H1 (cell line): Measurements from ENCODE around the gene FRMD6. TPM values are rescaled to one million over a fixed set of nuclear protein-coding genes. Genes with fewer than 3 reads are reported as not detected.
A peak's percentile ranks its signal among the peaks of the same experiment; 100 is the strongest.

Experiments used
- CTCF ChIA-PET: fragments of 300-600 bp; sonication (Branson Sonifier 250); formaldehyde crosslinking; loops from one replicate; lab custom pipeline; 2021; ENCODE audit not compliant: partially characterized antibody; lab: Charles Lee
- POLR2A ChIA-PET: fragments of 300-600 bp; sonication (Branson Sonifier 250); formaldehyde crosslinking; loops from one replicate; lab custom pipeline; 2021; ENCODE audit warnings: inconsistent platforms; ENCODE audit not compliant: partially characterized antibody; lab: Charles Lee
- DNase-seq, 2 experiments: peaks; one replicate each; pipeline versions ENCODE4 v3.0.0 to v3.0.0-alpha.2; 2010 to 2022; ENCODE audit warnings: low spot score in 2 of 2, low read depth in 1 of 2, mixed read lengths in 1 of 2
- FAIRE-seq: peaks from 2 replicates; lab custom pipeline; 2011; peaks lifted over from hg19 to GRCh38; lab: Jason Lieb, UNC
- H2AFZ ChIP-seq: 2 replicates; pipeline ENCODE4 v1.8.1; 2012; ENCODE audit warnings: low read length, inconsistent platforms
- H2AK5ac ChIP-seq: 2 replicates; pipeline ENCODE4 v1.6.1; 2013; ENCODE audit warnings: low read depth, low read length
- H2BK120ac ChIP-seq: replicated peaks from 2 replicates; pipeline ENCODE3; 2013; ENCODE audit warnings: low read depth, low read length, inconsistent platforms
- H2BK12ac ChIP-seq: 2 replicates; pipeline ENCODE4 v1.6.1; 2013; ENCODE audit warnings: low read depth, low read length
- H2BK15ac ChIP-seq: 2 replicates; pipeline ENCODE4 v1.6.1; 2013; ENCODE audit warnings: low read length
- H2BK20ac ChIP-seq: 2 replicates; pipeline ENCODE4 v1.6.1; 2013; ENCODE audit warnings: low read length
- H2BK5ac ChIP-seq: 2 replicates; pipeline ENCODE4 v1.6.1; 2013; ENCODE audit warnings: low read depth, low read length
- H3K14ac ChIP-seq: 2 replicates; pipeline ENCODE4 v1.6.1; 2013; ENCODE audit warnings: inconsistent platforms; ENCODE audit not compliant: insufficient read length
- H3K18ac ChIP-seq: 2 replicates; pipeline ENCODE4 v1.6.1; 2013; ENCODE audit warnings: low read length; ENCODE audit errors: extremely low read depth
- H3K23ac ChIP-seq: 2 replicates; pipeline ENCODE4 v1.6.1; 2013; ENCODE audit warnings: inconsistent platforms; ENCODE audit not compliant: insufficient read length
- H3K23me2 ChIP-seq: 2 replicates; pipeline ENCODE4 v1.6.1; 2013; ENCODE audit warnings: low read depth, low read length
- H3K27ac ChIP-seq: 2 replicates; pipeline ENCODE4 v1.6.1; 2011; ENCODE audit warnings: low read depth, low read length, inconsistent platforms
- H3K27me3 ChIP-seq, 4 experiments: replicated peaks in 1 of 4; 1 replicate in 1 of 4; 2 replicates in 3 of 4; pipeline versions ENCODE4 v1.6.1 to v1.8.1; 2011 to 2013; ENCODE audit warnings: low read length in 3 of 4, mild to moderate bottlenecking in 3 of 4, inconsistent platforms in 2 of 4, mixed read lengths in 2 of 4, moderate library complexity in 1 of 4; ENCODE audit not compliant: control insufficient read depth in 3 of 4, insufficient read depth in 3 of 4; ENCODE audit errors: extremely low read depth in 1 of 4
- H3K36me3 ChIP-seq, 4 experiments: 2 replicates each; pipeline versions ENCODE4 v1.6.1 to v1.8.1; 2011 to 2013; ENCODE audit warnings: mild to moderate bottlenecking in 4 of 4, low read length in 3 of 4, moderate library complexity in 2 of 4, control low read depth in 1 of 4, inconsistent platforms in 1 of 4; ENCODE audit not compliant: insufficient read depth in 4 of 4, control insufficient read depth in 2 of 4
- H3K4ac ChIP-seq: replicated peaks from 2 replicates; pipeline ENCODE3; 2013; ENCODE audit warnings: low read length, low read depth, mixed read lengths, inconsistent platforms; ENCODE audit not compliant: insufficient read length
- H3K4me1 ChIP-seq, 4 experiments: replicated peaks in 1 of 4; 1 replicate in 1 of 4; 2 replicates in 3 of 4; pipeline versions ENCODE4 v1.6.1 to v1.8.1; 2011 to 2013; ENCODE audit warnings: low read length in 3 of 4, inconsistent platforms in 2 of 4, mixed read lengths in 1 of 4; ENCODE audit not compliant: insufficient read depth in 4 of 4, control insufficient read depth in 3 of 4
- H3K4me2 ChIP-seq, 2 experiments: 2 replicates each; pipeline versions ENCODE4 v1.6.1 to v1.8.1; 2011 to 2013; ENCODE audit warnings: low read depth in 2 of 2, low read length in 2 of 2, control low read depth in 1 of 2, inconsistent platforms in 1 of 2, mild to moderate bottlenecking in 1 of 2; ENCODE audit not compliant: insufficient read depth in 1 of 2
- H3K4me3 ChIP-seq, 4 experiments: fragments of 200-600, 300-600 bp in 1 of 4; sonication (generic), shearing (Covaris generic), sonication (Bioruptor Twin) in 1 of 4; 2 replicates each; pipeline versions ENCODE4 v1.5.1 to v1.8.1; 2011 to 2016; ENCODE audit warnings: low read length in 4 of 4, low read depth in 3 of 4, control low read depth in 2 of 4, inconsistent platforms in 2 of 4, mild to moderate bottlenecking in 2 of 4, mixed read lengths in 1 of 4, moderate library complexity in 1 of 4; ENCODE audit not compliant: insufficient read depth in 2 of 4; ENCODE audit errors: extremely low read depth in 1 of 4
- H3K56ac ChIP-seq: replicated peaks from 2 replicates; pipeline ENCODE3; 2013; ENCODE audit warnings: low read depth, mild to moderate bottlenecking, mixed read lengths, low read length, inconsistent platforms; ENCODE audit not compliant: insufficient read length
- H3K79me1 ChIP-seq: 2 replicates; pipeline ENCODE4 v1.6.1; 2013; ENCODE audit warnings: low read depth, low read length, control low read depth
- H3K79me2 ChIP-seq, 2 experiments: 2 replicates each; pipeline versions ENCODE4 v1.6.1 to v1.8.1; 2012 to 2013; ENCODE audit warnings: low read length in 2 of 2, mild to moderate bottlenecking in 2 of 2, inconsistent platforms in 1 of 2; ENCODE audit not compliant: insufficient read depth in 2 of 2, control insufficient read depth in 1 of 2
- H3K9ac ChIP-seq, 4 experiments: replicated peaks in 1 of 4; 1 replicate in 1 of 4; 2 replicates in 3 of 4; pipeline versions ENCODE4 v1.6.1 to v1.8.1; 2011 to 2013; ENCODE audit warnings: low read depth in 3 of 4, low read length in 3 of 4, control low read depth in 2 of 4, mild to moderate bottlenecking in 2 of 4, moderate library complexity in 2 of 4, inconsistent platforms in 1 of 4; ENCODE audit errors: extremely low read depth in 1 of 4
- H3K9me3 ChIP-seq, 2 experiments: 2 replicates each; pipeline versions ENCODE4 v1.6.1 to v1.8.1; 2012 to 2013; ENCODE audit warnings: mild to moderate bottlenecking in 2 of 2, moderate library complexity in 2 of 2, control low read depth in 1 of 2, inconsistent platforms in 1 of 2, low read depth in 1 of 2, low read length in 1 of 2, mixed read lengths in 1 of 2; ENCODE audit not compliant: insufficient read depth in 2 of 2
- H4K20me1 ChIP-seq, 2 experiments: replicated peaks in 1 of 2; 2 replicates each; pipeline versions ENCODE3 to v1.8.1; 2011 to 2013; ENCODE audit warnings: inconsistent platforms in 2 of 2, low read length in 2 of 2, mild to moderate bottlenecking in 1 of 2; ENCODE audit not compliant: insufficient read depth in 2 of 2, control insufficient read depth in 1 of 2
- H4K5ac ChIP-seq: 2 replicates; pipeline ENCODE4 v1.6.1; 2013; ENCODE audit warnings: low read length, low read depth, mixed read lengths, inconsistent platforms; ENCODE audit not compliant: insufficient read length
- H4K8ac ChIP-seq: 2 replicates; pipeline ENCODE4 v1.8.0; 2013; ENCODE audit warnings: mild to moderate bottlenecking, moderate library complexity, low read length, inconsistent platforms; ENCODE audit not compliant: insufficient read depth; ENCODE audit errors: extremely low read depth
- H4K91ac ChIP-seq: replicated peaks from 2 replicates; pipeline ENCODE3; 2013; ENCODE audit warnings: low read length, mixed read lengths, inconsistent platforms; ENCODE audit not compliant: insufficient read length
- CBX5 ChIP-seq: fragments of 300-800, 300-1000 bp; sonication (generic); IDR thresholded peaks from 2 replicates; pipeline ENCODE4 v1.7.1; 2016; ENCODE audit warnings: antibody characterized with exemption, low read length, low read depth
- CREB1 ChIP-seq: IDR thresholded peaks from 2 replicates; pipeline ENCODE4 v1.6.1; 2012; ENCODE audit warnings: inconsistent platforms
- RAD21 ChIP-seq, 2 experiments: IDR thresholded peaks in 1 of 2; conservative IDR thresholded peaks in 1 of 2; 2 replicates each; pipeline ENCODE4 v1.6.1; 2011; ENCODE audit warnings: low read depth in 2 of 2, low read length in 2 of 2, improper control_type of control experiment in 1 of 2, inconsistent platforms in 1 of 2, mild to moderate bottlenecking in 1 of 2, moderate library complexity in 1 of 2
- TBP ChIP-seq: IDR thresholded peaks from 2 replicates; pipeline ENCODE4 v1.6.1; 2011; ENCODE audit warnings: low read depth, low read length, improper control_type of control experiment
- ZNF274 ChIP-seq: IDR thresholded peaks from 2 replicates; pipeline ENCODE4 v1.7.0; 2012; ENCODE audit warnings: low read length, borderline replicate concordance; ENCODE audit errors: extremely low read depth
- WGBS, 2 experiments: shearing (Covaris generic) in 1 of 2; methylation state at CpG; one replicate each; pipeline versions ENCODE4 v1.1.6 to v1.1.7; 2013 to 2015; ENCODE audit warnings: low lambda C conversion rate in 2 of 2, mixed read lengths in 2 of 2, inconsistent platforms in 1 of 2, low coverage in 1 of 2, missing lambda C conversion rate in 1 of 2; ENCODE audit not compliant: insufficient replicate concordance in 2 of 2, insufficient coverage in 1 of 2, insufficient read length in 1 of 2; ENCODE audit errors: extremely low coverage in 1 of 2, missing lambda C conversion rate in 1 of 2; 5-methylcytosine and 5-hydroxymethylcytosine counted together
- polyA plus RNA-seq, 7 experiments: library from polyadenylated mRNA; depleted of rRNA in 3 of 7; stranded (reverse) in 5 of 7; unstranded in 2 of 7; fragments of >200 nt in 5 of 7; fragments of 200-250 nt in 2 of 7; gene quantifications; 1 replicate in 5 of 7; 2 replicates in 1 of 7; 4 replicates in 1 of 7; pipeline versions ENCODE4 v1.2.1 to v1.2.3, GENCODE V29; 2011 to 2013; ENCODE audit warnings: missing spikeins in 2 of 7, mixed read lengths in 2 of 7
- total RNA-seq: library from RNA; stranded (reverse); fragmentation: NEBNext Ultra II Directional; extraction: Animal tissue kit (Norgen Biotek cat#: 25700); gene quantifications from 2 replicates; pipeline ENCODE4 v1.2.1, GENCODE V29; 2021
- TF ChIP-seq, protein P1 (sequence below): IDR thresholded peaks from 2 replicates; pipeline ENCODE4 v1.6.1; 2012; ENCODE audit warnings: low read length, inconsistent platforms

The FRMD6 gene
- total and polyA plus RNA-seq, 2 of the 8 experiments (the other 6 are each of a cell fraction or from before 2014, with no cell fraction given): 5.4 to 23.7 TPM

DNA sequence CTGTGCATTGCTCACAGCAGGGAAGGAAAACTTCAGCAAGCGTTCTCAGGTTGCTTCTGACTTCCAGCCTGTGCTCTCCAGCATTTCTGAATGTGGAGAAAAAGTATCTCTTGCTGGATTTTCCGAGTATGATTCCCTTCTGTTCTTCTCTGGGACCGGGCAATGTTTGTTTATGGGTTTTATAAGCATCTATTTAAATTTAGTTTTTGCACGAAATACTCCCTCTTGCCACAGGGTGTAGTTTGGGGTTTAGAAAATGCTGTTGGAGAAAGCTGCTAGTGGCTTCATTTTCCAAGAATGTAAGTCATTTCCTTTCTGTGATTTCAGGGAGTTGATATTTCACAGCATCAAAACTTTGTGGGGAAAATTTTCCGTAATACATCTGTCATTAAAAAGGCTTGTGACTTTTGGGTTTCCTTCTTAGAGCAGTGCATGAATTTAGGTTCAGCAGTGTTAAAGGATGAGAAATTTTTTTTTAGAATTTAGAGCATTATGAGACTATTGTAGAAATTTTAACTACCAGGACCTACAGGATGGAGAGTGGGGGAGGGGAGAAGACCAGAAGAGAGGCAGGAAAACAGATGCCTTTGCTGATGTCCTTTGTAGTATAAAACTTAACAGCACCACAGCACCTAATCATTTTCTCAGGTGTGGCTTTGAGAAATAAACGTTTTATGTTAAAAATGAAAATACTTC is 1.5 kb downstream of the FRMD6 start:
- peak overlapping the region; percentile 81 to 84 for H3K4me2 ChIP-seq
- H4K8ac ChIP-seq: no peak overlapping the region
- DNase-seq (no peak), FAIRE-seq (no peak)
- H4K91ac ChIP-seq: no peak overlapping the region
- CTCF ChIA-PET: interaction anchor here (0.7 to 2.5 kb wide), 15 partner anchors 10 to 370 kb away, joined by 3 to 10 read pairs (median 4); no protein-coding TSS in a partner anchor
- peaks cover 3% of the 10 kb centered on the region for H3K79me1 ChIP-seq
- no peak overlapping the region for H2BK15ac ChIP-seq
- H3K27me3 ChIP-seq: no peaks in the 10 kb centered on the region
- no peaks in the 10 kb centered on the region for H3K9me3 ChIP-seq
- H3K4ac ChIP-seq: peak overlapping the region; percentile 58
- peaks cover 11% of the 10 kb centered on the region for H3K23me2 ChIP-seq
- no peak overlapping the region for H2AK5ac ChIP-seq
- H4K5ac ChIP-seq: no peak overlapping the region
- H3K4me1 ChIP-seq: peaks cover 0 to 9% (median 0%) of the 10 kb centered on the region in 4 experiments; a peak in 3 of 7 replicates
- H3K4me3 ChIP-seq: peak overlapping the region; percentile 67 to 83 (median 82)
- H3K18ac ChIP-seq: no peak overlapping the region
- no peak overlapping the region for H2BK5ac ChIP-seq
- WGBS, 2 experiments: 3% methylated on average over 6 of the region's 6 CpGs; no CpG with 5 or more reads in 1 of the 2 experiments
- H3K79me2 ChIP-seq: peaks cover 0 to 42% of the 10 kb centered on the region in 2 experiments; a peak in 3 of 4 replicates
- peaks cover 0 to 1% of the 10 kb centered on the region in 2 experiments for H4K20me1 ChIP-seq
- no peak overlapping the region for H3K56ac ChIP-seq
- H2BK12ac ChIP-seq: no peak overlapping the region
- H3K9ac ChIP-seq: peak overlapping the region in 2 of 4 experiments; percentile 29 to 65; a peak in 2 of 7 replicates
- no peak overlapping the region for H3K23ac ChIP-seq
- no peaks in the 10 kb centered on the region for H3K36me3 ChIP-seq
- H3K14ac ChIP-seq: no peak overlapping the region
- H2AFZ ChIP-seq: no peak overlapping the region
- no peak overlapping the region for H2BK120ac ChIP-seq
- TF ChIP-seq, protein P1, sequence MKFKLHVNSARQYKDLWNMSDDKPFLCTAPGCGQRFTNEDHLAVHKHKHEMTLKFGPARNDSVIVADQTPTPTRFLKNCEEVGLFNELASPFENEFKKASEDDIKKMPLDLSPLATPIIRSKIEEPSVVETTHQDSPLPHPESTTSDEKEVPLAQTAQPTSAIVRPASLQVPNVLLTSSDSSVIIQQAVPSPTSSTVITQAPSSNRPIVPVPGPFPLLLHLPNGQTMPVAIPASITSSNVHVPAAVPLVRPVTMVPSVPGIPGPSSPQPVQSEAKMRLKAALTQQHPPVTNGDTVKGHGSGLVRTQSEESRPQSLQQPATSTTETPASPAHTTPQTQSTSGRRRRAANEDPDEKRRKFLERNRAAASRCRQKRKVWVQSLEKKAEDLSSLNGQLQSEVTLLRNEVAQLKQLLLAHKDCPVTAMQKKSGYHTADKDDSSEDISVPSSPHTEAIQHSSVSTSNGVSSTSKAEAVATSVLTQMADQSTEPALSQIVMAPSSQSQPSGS: no peak
- TF ChIP-seq ZNF274 (no peak), TBP (no peak), RAD21 (IDR thresholded peaks at IDR 0.05 in 1 of 2, conservative IDR thresholded peaks at IDR 0.05 in 1 of 2; ENCODE audit: low read depth in 2 of 2, low read length in 2 of 2) (0 out of 4 replicates have a peak, but pooled peaks of 1 of the 2 experiments have one; percentile 1), CREB1 (no peak), CBX5 (no peak)
- POLR2A ChIA-PET: interaction anchor here (1.1 to 1.8 kb wide), 3 partner anchors 13 to 191 kb away, joined by 3 to 4 read pairs (median 4); no protein-coding TSS in a partner anchor
- H3K27ac ChIP-seq: no peak overlapping the region
- no peak overlapping the region for H2BK20ac ChIP-seq
